SU-DHL-6 (cell line): ENCODE data around the gene NKAIN4.

Experiments
- EZH2phosphoT487 ChIP-seq: fragments of 200-600 bp; sonication (generic), shearing (Covaris generic); conservative IDR thresholded peaks from 2 replicates; pipeline ENCODE4 v1.6.1; 2018; ENCODE audit warnings: mild to moderate bottlenecking, antibody characterized with exemption, low read length, moderate library complexity, mixed read lengths
- TF ChIP-seq, protein P1 (sequence below): fragments of 200-600 bp; sonication (generic); IDR thresholded peaks from one replicate; pipeline ENCODE4 v1.5.1; 2017; ENCODE audit warnings: antibody characterized with exemption, mild to moderate bottlenecking, low read length, moderate library complexity; ENCODE audit not compliant: insufficient read depth, poor library complexity, severe bottlenecking

- TF ChIP-seq, protein P1, sequence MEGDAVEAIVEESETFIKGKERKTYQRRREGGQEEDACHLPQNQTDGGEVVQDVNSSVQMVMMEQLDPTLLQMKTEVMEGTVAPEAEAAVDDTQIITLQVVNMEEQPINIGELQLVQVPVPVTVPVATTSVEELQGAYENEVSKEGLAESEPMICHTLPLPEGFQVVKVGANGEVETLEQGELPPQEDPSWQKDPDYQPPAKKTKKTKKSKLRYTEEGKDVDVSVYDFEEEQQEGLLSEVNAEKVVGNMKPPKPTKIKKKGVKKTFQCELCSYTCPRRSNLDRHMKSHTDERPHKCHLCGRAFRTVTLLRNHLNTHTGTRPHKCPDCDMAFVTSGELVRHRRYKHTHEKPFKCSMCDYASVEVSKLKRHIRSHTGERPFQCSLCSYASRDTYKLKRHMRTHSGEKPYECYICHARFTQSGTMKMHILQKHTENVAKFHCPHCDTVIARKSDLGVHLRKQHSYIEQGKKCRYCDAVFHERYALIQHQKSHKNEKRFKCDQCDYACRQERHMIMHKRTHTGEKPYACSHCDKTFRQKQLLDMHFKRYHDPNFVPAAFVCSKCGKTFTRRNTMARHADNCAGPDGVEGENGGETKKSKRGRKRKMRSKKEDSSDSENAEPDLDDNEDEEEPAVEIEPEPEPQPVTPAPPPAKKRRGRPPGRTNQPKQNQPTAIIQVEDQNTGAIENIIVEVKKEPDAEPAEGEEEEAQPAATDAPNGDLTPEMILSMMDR, result no peak
- TF ChIP-seq EZH2phosphoT487, result no peak
These were observed 63.4 kb downstream of the NKAIN4 start for GRCh38 chr20:63190828-63191227.
